ENCODE measurements around the gene BARX1.

- TF ChIP-seq, protein P1, sequence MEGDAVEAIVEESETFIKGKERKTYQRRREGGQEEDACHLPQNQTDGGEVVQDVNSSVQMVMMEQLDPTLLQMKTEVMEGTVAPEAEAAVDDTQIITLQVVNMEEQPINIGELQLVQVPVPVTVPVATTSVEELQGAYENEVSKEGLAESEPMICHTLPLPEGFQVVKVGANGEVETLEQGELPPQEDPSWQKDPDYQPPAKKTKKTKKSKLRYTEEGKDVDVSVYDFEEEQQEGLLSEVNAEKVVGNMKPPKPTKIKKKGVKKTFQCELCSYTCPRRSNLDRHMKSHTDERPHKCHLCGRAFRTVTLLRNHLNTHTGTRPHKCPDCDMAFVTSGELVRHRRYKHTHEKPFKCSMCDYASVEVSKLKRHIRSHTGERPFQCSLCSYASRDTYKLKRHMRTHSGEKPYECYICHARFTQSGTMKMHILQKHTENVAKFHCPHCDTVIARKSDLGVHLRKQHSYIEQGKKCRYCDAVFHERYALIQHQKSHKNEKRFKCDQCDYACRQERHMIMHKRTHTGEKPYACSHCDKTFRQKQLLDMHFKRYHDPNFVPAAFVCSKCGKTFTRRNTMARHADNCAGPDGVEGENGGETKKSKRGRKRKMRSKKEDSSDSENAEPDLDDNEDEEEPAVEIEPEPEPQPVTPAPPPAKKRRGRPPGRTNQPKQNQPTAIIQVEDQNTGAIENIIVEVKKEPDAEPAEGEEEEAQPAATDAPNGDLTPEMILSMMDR (IDR thresholded peaks at IDR 0.05; ENCODE audit: low read length): no peak
- TF ChIP-seq EZH2 (IDR thresholded peaks at IDR 0.05; ENCODE audit: borderline replicate concordance, low read length): no peak
These were observed 3.9 kb upstream of the BARX1 start for GRCh38 chr9:93958819-93959682.
